PFSK-1 (cell line): ENCODE results near the gene SDK1.

Experiments used
- FOXP2 ChIP-seq: optimal IDR thresholded peaks from 2 replicates; pipeline ENCODE3; 2011; ENCODE audit warnings: borderline replicate concordance, control low read depth, inconsistent platforms; ENCODE audit not compliant: insufficient read depth; ENCODE audit errors: extremely low read length, extremely low read depth
- POLR2AphosphoS5 ChIP-seq: IDR thresholded peaks from 2 replicates; pipeline ENCODE4 v1.6.1; 2012; ENCODE audit warnings: low read depth, mild to moderate bottlenecking, control low read depth, low read length, moderate library complexity
- SIN3A ChIP-seq: IDR thresholded peaks from 2 replicates; pipeline ENCODE4 v1.6.1; 2012; ENCODE audit warnings: mild to moderate bottlenecking, low read length, moderate library complexity, borderline replicate concordance; ENCODE audit not compliant: insufficient read depth
- TAF1 ChIP-seq: IDR thresholded peaks from 2 replicates; pipeline ENCODE4 v1.6.1; 2012; ENCODE audit warnings: low read length, control low read depth, borderline replicate concordance; ENCODE audit not compliant: insufficient read depth
- TF ChIP-seq, protein P1 (sequence below), 2 experiments: IDR thresholded peaks; 2 replicates each; pipeline versions ENCODE4 v1.6.1 to v1.8.0; 2011 to 2012; ENCODE audit warnings: low read depth in 2 of 2, low read length in 2 of 2, control low read depth in 1 of 2, inconsistent platforms in 1 of 2, mild to moderate bottlenecking in 1 of 2, moderate library complexity in 1 of 2; ENCODE audit not compliant: insufficient read depth in 1 of 2

Gene SDK1

DNA sequence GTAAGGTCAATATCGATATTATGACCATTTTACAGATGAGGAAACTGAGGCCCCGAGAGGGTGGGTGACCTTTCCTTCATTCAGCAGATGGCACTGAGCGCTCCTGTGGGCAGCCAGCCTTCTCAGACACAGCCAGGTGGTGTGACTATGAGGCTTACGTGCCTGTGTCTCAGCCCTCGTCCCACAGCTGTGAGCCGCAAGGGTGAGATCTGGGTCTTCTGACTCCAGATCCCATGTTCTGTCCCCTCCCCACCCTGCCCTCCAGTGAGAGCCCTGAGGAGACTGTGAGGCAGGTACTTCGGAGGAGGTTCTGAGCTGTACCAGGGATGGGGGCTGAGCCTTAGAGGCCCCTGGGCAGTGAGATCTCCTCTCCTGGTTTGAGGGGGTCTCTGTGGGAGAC, 767.2 kb downstream of the SDK1 start:
- TF ChIP-seq FOXP2 = no peak
- no peak for TF ChIP-seq SIN3A
- TF ChIP-seq TAF1 = no peak
- TF ChIP-seq, protein P1, sequence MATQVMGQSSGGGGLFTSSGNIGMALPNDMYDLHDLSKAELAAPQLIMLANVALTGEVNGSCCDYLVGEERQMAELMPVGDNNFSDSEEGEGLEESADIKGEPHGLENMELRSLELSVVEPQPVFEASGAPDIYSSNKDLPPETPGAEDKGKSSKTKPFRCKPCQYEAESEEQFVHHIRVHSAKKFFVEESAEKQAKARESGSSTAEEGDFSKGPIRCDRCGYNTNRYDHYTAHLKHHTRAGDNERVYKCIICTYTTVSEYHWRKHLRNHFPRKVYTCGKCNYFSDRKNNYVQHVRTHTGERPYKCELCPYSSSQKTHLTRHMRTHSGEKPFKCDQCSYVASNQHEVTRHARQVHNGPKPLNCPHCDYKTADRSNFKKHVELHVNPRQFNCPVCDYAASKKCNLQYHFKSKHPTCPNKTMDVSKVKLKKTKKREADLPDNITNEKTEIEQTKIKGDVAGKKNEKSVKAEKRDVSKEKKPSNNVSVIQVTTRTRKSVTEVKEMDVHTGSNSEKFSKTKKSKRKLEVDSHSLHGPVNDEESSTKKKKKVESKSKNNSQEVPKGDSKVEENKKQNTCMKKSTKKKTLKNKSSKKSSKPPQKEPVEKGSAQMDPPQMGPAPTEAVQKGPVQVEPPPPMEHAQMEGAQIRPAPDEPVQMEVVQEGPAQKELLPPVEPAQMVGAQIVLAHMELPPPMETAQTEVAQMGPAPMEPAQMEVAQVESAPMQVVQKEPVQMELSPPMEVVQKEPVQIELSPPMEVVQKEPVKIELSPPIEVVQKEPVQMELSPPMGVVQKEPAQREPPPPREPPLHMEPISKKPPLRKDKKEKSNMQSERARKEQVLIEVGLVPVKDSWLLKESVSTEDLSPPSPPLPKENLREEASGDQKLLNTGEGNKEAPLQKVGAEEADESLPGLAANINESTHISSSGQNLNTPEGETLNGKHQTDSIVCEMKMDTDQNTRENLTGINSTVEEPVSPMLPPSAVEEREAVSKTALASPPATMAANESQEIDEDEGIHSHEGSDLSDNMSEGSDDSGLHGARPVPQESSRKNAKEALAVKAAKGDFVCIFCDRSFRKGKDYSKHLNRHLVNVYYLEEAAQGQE (IDR thresholded peaks at IDR 0.05; ENCODE audit: insufficient read depth in 1 of 2, low read depth in 2 of 2, low read length in 2 of 2) = no peak
- TF ChIP-seq POLR2AphosphoS5 = no peak

DNA sequence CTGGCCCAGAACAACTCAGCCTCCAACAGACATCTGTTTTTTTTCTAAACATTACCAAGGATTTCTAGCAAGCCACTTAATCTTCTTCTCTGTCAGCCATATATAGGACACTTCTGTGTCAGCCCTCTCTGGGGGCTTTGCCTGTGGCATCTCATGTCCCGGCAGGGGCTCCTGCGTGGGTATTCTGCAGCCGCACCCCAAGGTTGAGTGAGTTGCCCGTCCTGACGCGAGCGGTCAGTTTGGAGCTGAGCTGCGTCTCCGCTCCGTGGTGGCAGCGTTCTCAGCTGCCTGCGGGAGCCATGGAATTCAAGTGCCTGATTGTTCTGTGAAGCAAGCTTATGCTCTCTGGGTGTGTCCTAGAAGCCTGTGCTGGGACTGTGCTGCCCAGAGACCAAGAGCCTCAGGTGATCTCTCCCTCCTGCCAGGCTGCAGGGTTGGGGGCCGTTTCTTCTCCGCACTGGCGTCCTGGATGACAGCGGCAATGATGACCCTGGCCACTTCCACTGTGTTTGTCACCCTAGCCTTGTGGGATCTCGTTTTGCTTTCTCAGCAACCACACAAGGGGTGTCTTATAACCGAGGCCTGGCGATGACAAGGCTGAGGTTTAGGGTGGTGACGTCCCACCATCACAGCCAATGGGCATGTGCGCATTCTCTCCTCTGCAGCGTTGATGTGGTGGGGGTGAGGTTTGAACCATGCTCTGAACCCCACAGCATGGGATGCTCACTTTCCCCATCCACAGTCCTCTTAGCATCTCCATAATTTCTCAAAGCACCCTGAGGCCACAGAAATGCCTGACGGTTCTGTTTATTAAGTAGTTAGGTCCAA, 768.4 kb downstream of the SDK1 start:
- TF ChIP-seq SIN3A (no peak), FOXP2 (no peak), POLR2AphosphoS5 (no peak), TAF1 (no peak)
- TF ChIP-seq, protein P1 (IDR thresholded peaks at IDR 0.05; ENCODE audit: insufficient read depth in 1 of 2, low read depth in 2 of 2, low read length in 2 of 2) = no peak

DNA sequence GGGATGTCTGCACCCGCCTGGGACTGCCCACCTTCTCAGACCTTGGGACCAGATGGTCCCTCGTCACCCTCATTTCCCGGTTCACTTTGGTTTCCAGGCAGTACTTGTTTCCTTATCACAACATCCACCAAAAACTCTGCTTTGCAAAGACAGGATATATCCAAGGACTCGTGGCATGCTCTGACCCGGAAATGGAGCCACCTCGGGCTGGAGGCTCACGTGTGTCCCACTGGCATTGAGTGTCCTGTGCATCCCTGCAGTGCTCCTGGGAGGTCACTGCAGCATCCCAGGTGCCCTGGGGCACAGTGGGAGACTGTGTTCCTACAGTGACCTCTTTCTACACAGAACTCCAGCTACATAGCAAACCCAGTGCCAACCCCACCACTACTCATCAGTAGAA, 769.2 kb downstream of the SDK1 start:
- TF ChIP-seq POLR2AphosphoS5 = no peak
- TF ChIP-seq FOXP2 = no peak
- no peak for TF ChIP-seq SIN3A
- TF ChIP-seq TAF1 = no peak
- TF ChIP-seq, protein P1 (IDR thresholded peaks at IDR 0.05; ENCODE audit: insufficient read depth in 1 of 2, low read depth in 2 of 2, low read length in 2 of 2) = no peak

DNA sequence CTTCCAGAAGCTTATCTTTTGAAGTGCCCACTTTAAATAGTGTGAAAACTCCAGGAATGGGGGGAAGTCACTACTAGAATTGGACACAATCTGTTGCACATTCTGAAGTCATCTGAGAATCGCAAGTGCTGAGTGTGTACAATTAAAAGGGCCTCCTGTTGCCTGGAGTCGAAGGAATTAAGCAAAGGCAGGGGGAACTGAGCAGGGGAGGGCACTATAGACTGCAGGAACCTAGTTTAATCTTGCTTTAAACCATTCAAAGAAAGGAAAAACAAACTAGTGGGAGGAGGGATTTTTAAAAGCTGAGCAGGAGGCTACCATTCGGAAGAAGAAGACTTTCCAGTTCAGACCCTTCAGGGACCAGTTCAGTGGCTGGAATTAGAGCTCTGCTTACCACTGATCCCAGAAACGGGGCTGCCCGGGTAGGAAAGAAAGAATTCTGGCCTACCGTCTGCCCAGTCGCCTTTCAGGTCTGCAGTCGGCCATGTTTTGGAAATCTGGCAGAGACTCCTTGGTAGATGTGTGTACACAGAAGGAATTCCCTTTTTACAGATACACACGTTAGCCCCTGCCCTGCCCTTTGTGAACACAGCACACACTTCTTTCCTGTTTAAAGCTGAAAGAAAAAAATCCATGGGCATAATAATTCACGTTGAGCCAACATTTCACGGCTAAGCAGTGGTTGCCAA, 770.5 kb downstream of the SDK1 start:
- TF ChIP-seq POLR2AphosphoS5 = no peak
- TF ChIP-seq TAF1 = no peak
- TF ChIP-seq, protein P1 (IDR thresholded peaks at IDR 0.05; ENCODE audit: insufficient read depth in 1 of 2, low read depth in 2 of 2, low read length in 2 of 2) = no peak
